ENCODE data around the gene PVALEF. TPM values are rescaled to one million over a fixed set of nuclear protein-coding genes. Genes with fewer than 3 reads are reported as not detected.

PVALEF gene
- total RNA-seq, 1 donor from 2014 or later: not detected

DNA sequence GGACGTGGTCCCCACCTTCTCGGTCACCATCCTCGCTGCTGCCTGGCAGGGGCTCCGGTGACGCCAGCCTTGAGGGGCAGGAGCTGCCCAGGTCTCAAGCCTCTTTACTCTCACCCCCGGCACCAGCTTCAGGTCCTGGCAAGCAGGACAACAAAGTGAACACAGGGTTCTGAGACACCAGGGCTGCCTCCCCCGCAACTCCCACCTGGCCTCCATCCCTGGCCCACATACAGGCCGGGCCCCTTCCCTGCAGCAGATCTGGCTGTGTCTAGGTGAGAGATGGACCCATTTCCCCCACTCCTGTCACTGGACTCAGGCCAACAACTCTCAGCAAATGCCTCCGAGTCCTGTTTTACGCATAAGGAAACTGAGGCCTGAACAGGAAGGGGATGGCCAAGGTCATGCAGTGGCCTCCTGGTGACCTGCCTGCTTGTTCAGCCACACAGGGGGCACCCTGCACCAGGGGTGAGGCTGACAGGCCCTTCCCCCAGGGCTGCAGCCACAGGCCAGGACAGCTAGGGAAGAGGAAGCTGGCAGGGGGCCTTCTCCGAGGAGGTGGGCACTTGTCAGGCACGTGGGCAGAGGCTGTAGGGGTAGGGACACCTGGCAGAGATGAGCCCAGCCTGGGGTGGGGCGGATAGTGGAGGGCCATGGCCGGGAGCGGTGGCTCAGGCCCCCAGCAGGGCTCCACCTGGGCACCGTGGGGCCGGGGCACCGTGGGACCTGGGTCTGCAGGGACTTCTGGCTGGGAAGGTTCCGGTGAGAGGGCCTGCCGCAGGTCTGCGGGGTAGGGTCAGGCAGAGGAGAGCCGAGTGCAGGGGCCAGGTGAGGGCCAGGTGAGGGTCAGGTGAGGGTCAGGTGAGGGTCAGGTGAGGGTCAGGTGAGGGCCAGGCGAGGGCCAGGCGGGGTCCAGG, 46.7 kb upstream of the PVALEF start:
- Histone ChIP-seq H3K27me3 (no peaks in the 10 kb centered on the region), H3K9me3 (no peaks in the 10 kb centered on the region), H3K27ac (peak overlapping the region; percentile 44), H3K4me3 (peak overlapping the region in 1 of 2 donors; percentile 38), H3K4me1 (peaks cover 19% of the 10 kb centered on the region), H3K36me3 (no peaks in the 10 kb centered on the region)
- TF ChIP-seq POLR2A (IDR thresholded peaks at IDR 0.05): no peak
- TF ChIP-seq POLR2AphosphoS5 (IDR thresholded peaks at IDR 0.05; ENCODE audit: insufficient read depth in 1 of 2, low read depth in 1 of 2): no peak
- TF ChIP-seq, protein P1, sequence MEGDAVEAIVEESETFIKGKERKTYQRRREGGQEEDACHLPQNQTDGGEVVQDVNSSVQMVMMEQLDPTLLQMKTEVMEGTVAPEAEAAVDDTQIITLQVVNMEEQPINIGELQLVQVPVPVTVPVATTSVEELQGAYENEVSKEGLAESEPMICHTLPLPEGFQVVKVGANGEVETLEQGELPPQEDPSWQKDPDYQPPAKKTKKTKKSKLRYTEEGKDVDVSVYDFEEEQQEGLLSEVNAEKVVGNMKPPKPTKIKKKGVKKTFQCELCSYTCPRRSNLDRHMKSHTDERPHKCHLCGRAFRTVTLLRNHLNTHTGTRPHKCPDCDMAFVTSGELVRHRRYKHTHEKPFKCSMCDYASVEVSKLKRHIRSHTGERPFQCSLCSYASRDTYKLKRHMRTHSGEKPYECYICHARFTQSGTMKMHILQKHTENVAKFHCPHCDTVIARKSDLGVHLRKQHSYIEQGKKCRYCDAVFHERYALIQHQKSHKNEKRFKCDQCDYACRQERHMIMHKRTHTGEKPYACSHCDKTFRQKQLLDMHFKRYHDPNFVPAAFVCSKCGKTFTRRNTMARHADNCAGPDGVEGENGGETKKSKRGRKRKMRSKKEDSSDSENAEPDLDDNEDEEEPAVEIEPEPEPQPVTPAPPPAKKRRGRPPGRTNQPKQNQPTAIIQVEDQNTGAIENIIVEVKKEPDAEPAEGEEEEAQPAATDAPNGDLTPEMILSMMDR (IDR thresholded peaks at IDR 0.05): no peak
- intact Hi-C loops (cut with DNase I): no loop called here
- DNase-seq (ENCODE audit: extremely low spot score in 2 of 2): no peak

DNA sequence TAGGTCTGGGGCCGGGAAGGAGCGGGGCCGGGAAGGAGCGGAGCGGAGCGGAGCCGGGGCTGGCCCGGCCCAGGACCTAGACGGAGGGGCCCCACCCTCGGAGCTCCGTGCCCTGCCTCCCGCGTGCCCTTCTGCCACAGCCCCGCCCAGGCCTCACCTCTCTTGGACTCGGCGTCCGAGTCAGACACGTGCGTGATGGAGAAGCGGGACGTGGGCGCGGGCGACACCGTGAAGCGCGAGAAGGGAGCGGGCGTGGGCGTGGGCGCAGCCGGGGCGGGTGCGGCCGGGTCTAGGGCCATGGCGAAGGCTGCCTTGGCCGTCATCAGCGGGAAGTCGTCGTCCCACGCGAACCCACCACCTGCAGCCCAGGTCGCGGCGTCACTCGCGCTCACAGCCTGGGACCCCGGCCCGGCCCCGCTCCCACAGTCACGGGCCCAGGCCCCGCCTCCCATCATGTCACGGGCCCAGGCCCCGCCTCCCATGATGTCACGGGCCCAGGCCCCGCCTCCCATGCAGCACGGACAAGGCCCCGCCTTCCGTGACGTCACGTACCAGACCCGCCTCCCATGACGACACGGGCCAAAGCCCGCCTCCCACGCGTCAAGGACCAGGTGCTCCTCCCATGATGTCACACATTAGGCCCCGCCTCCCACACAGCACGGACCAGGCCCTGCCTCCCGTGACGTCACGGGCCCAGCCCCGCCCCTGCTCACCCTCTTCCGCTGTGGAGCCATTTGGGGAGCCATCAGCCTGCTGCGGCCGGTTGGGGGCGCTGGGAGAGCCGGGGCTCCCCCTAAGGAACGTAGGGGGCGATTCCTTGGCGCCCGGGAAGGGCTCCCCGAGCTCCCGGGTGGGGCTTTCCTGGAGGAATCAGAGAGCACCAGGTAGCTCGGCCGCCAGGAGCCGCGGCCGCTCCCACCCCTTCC, 45.8 kb upstream of the PVALEF start:
- peak overlapping the region; percentile 44 for H3K27ac ChIP-seq
- no peaks in the 10 kb centered on the region for H3K27me3 ChIP-seq
- intact Hi-C loops (cut with DNase I): no loop called here
- H3K4me3 ChIP-seq: peak overlapping the region; percentile 36 to 38
- no peaks in the 10 kb centered on the region for H3K9me3 ChIP-seq
- H3K4me1 ChIP-seq: peaks cover 19% of the 10 kb centered on the region
- DNase-seq (ENCODE audit: extremely low spot score in 2 of 2): no peak
- H3K36me3 ChIP-seq: no peaks in the 10 kb centered on the region
- TF ChIP-seq, protein P1 (IDR thresholded peaks at IDR 0.05): no peak
- TF ChIP-seq POLR2A (IDR thresholded peaks at IDR 0.05) (no peak), POLR2AphosphoS5 (IDR thresholded peaks at IDR 0.05; ENCODE audit: insufficient read depth in 1 of 2, low read depth in 1 of 2) (peak in 1 of 2 donors; percentile 17)

- peaks cover 19% of the 10 kb centered on the region for H3K4me1 ChIP-seq
- no peaks in the 10 kb centered on the region for H3K27me3 ChIP-seq
- no peak overlapping the region for H3K27ac ChIP-seq
- intact Hi-C loops (cut with DNase I): no loop called here
- TF ChIP-seq, protein P1 (IDR thresholded peaks at IDR 0.05): no peak
- TF ChIP-seq POLR2A (IDR thresholded peaks at IDR 0.05): no peak
- no peaks in the 10 kb centered on the region for H3K36me3 ChIP-seq
- peak overlapping the region in 1 of 2 donors; percentile 38 for H3K4me3 ChIP-seq
- no peaks in the 10 kb centered on the region for H3K9me3 ChIP-seq
- no peak for DNase-seq (ENCODE audit: extremely low spot score in 2 of 2)
Observed at GRCh38 chr17:81120149-81120484, 45.2 kb upstream of the PVALEF start.

DNA sequence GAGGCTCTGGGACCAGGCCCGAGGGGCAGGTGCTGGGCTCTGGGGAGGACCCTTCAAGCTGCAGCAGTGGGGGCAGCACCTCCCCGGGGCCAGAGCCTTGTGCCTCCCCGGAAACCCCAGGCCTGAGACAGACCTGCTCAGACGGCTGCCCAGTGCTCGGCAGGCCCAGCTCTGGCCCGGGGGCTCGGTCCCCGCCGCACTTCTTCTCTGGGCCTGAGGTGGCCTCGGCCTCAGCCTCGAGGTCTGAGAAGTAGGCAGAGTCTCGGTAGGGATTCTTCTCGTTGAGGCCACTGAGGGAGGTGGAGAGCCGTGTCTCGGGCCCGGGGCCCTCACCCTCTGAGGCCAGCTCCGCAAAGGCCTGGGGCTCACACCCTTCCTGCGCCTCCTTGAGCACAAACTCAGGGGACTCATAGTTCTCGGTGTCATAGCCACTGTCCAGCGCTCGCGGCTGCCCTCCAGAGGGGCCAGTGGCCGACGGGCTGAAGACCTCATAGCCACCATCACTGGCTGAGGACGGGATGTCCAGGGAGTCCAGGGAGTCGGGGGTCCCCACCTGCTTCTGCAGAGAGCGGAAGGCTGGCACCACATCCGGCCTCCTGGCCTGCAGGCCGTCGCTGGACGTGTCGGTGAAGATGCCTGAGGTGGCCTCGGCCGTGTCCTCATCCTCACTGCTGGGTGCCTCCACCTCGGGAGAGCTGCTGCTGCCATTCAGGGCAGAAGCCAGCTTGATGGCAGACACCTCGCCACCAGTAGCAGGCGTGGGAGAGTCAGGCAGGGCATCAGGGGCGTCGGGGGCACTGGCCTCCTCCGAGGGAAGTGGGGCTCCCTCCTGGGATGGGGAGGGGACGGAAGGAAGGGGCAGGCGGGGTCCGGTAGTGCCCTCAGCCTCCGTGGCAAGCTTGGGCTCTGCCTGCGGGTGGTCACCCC, 44.3 kb upstream of the PVALEF start:
- Histone ChIP-seq H3K9me3 (no peaks in the 10 kb centered on the region), H3K4me1 (peaks cover 19% of the 10 kb centered on the region), H3K27ac (no peak overlapping the region), H3K4me3 (no peak overlapping the region), H3K27me3 (no peaks in the 10 kb centered on the region), H3K36me3 (no peaks in the 10 kb centered on the region)
- intact Hi-C loops (cut with DNase I): no loop called here
- no peak for DNase-seq (ENCODE audit: extremely low spot score in 2 of 2)
- TF ChIP-seq POLR2AphosphoS5 (IDR thresholded peaks at IDR 0.05; ENCODE audit: insufficient read depth in 1 of 2, low read depth in 1 of 2): no peak
- no peak for TF ChIP-seq POLR2A (IDR thresholded peaks at IDR 0.05)
- TF ChIP-seq, protein P1 (IDR thresholded peaks at IDR 0.05): no peak
